Erythroblast (primary cell): Measurements from ENCODE around the gene ING3.

Experiments used
- GATA1 ChIP-seq: IDR thresholded peaks from 2 replicates; pipeline ENCODE4 v1.6.1; 2011; ENCODE audit warnings: low read depth, mild to moderate bottlenecking, control low read depth, low read length, moderate library complexity
- POLR2A ChIP-seq: IDR thresholded peaks from 2 replicates; pipeline ENCODE4 v1.6.1; 2011; ENCODE audit warnings: mild to moderate bottlenecking, low read length

DNA sequence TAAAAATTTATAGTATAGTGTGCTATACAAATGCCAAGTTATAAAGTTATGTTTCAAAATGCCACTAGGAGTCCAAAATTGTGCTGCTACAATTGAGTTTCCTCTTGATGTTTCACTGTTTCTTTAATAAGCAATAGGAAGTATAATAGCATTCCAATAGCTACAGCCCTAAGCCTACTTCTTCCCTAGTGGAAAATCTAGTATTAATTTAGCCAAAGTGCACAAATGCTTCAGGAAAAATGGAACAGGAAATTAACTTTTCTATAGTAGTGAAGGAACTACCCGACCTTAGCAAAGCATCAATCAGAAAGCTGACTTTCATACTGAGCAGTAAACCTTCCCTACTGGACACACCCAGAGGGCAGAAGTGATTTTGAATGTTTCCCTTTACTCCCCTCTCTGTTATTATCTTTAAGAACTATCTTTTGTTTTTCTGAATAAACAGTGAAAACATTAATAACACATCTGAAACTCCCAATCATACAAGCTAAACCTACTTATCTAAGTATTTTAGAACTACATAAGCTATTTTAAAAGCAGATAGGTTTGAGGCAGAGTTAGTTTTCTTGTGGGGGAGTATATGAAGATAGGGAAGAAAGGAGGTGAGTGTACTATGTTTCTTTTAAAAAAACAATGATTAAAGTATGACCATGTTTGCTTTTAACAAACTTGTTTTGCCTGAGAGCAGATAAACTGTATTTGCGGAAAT, 51.6 kb downstream of the ING3 start:
- no peak for TF ChIP-seq POLR2A
- TF ChIP-seq GATA1, result no peak
